H9 (cell line): ENCODE data around the gene ROBO1. TPM values are rescaled to one million over a fixed set of nuclear protein-coding genes. Genes with fewer than 3 reads are reported as not detected.

Experiments used
- DNase-seq: peaks from one replicate; pipeline ENCODE4 v3.0.0-alpha.2; 2017
- H2AFZ ChIP-seq: one replicate; pipeline ENCODE4 v1.6.1; 2013; ENCODE audit warnings: mild to moderate bottlenecking, low read length, control low read depth, moderate library complexity
- H2AK5ac ChIP-seq: 2 replicates; pipeline ENCODE4 v1.6.1; 2013; ENCODE audit warnings: low read length, control low read depth, mixed read lengths; ENCODE audit not compliant: insufficient read length
- H2BK120ac ChIP-seq: one replicate; pipeline ENCODE4 v1.6.1; 2013; ENCODE audit warnings: low read depth, mild to moderate bottlenecking, low read length, control low read depth, inconsistent platforms; ENCODE audit not compliant: poor library complexity, severe bottlenecking
- H2BK12ac ChIP-seq: 2 replicates; pipeline ENCODE4 v1.6.1; 2013; ENCODE audit warnings: low read length, control low read depth, mixed read lengths, low read depth; ENCODE audit not compliant: insufficient read length
- H2BK15ac ChIP-seq: 2 replicates; pipeline ENCODE4 v1.6.1; 2013; ENCODE audit warnings: low read depth, low read length, control low read depth
- H2BK20ac ChIP-seq: one replicate; pipeline ENCODE4 v1.6.1; 2013; ENCODE audit warnings: low read depth, mild to moderate bottlenecking, low read length, control low read depth, inconsistent platforms; ENCODE audit not compliant: poor library complexity, severe bottlenecking
- H2BK5ac ChIP-seq: 2 replicates; pipeline ENCODE4 v1.6.1; 2013; ENCODE audit warnings: low read length, control low read depth, mixed read lengths; ENCODE audit not compliant: insufficient read length
- H3K14ac ChIP-seq: 2 replicates; pipeline ENCODE4 v1.6.1; 2013; ENCODE audit warnings: low read length, control low read depth; ENCODE audit not compliant: insufficient read depth
- H3K18ac ChIP-seq: 2 replicates; pipeline ENCODE4 v1.6.1; 2013; ENCODE audit warnings: low read depth, mild to moderate bottlenecking, mixed read lengths, low read length, control low read depth; ENCODE audit not compliant: insufficient read length
- H3K23ac ChIP-seq: 2 replicates; pipeline ENCODE4 v1.6.1; 2013; ENCODE audit warnings: low read length, control low read depth, mixed read lengths, low read depth; ENCODE audit not compliant: insufficient read length
- H3K23me2 ChIP-seq: 2 replicates; pipeline ENCODE4 v1.6.1; 2013; ENCODE audit warnings: low read depth, mild to moderate bottlenecking, mixed read lengths, low read length, control low read depth; ENCODE audit not compliant: insufficient read length, poor library complexity, severe bottlenecking
- H3K27ac ChIP-seq: 2 replicates; pipeline ENCODE4 v1.5.1; 2013; ENCODE audit warnings: low read length, control low read depth, mixed read lengths, low read depth; ENCODE audit not compliant: insufficient read length
- H3K27me3 ChIP-seq: 2 replicates; pipeline ENCODE4 v1.6.1; 2013; ENCODE audit warnings: low read length, control low read depth, inconsistent platforms; ENCODE audit not compliant: insufficient read depth
- H3K4ac ChIP-seq: 2 replicates; pipeline ENCODE4 v1.6.1; 2013; ENCODE audit warnings: low read depth, mild to moderate bottlenecking, control low read depth, inconsistent platforms, low read length, moderate library complexity
- H3K4me1 ChIP-seq: 2 replicates; pipeline ENCODE4 v1.6.1; 2013; ENCODE audit warnings: low read length, control low read depth, inconsistent platforms; ENCODE audit not compliant: insufficient read depth
- H3K4me2 ChIP-seq: 2 replicates; pipeline ENCODE4 v1.6.1; 2013; ENCODE audit warnings: low read length, control low read depth, mixed read lengths; ENCODE audit not compliant: insufficient read length, insufficient read depth
- H3K56ac ChIP-seq: 2 replicates; pipeline ENCODE4 v1.6.1; 2013; ENCODE audit warnings: low read depth, mild to moderate bottlenecking, mixed read lengths, low read length, control low read depth; ENCODE audit not compliant: insufficient read length
- H3K79me1 ChIP-seq: 2 replicates; pipeline ENCODE4 v1.6.1; 2013; ENCODE audit warnings: low read depth, mild to moderate bottlenecking, moderate library complexity, low read length, control low read depth, inconsistent platforms; ENCODE audit not compliant: insufficient read depth, poor library complexity, severe bottlenecking
- H3K79me2 ChIP-seq: 2 replicates; pipeline ENCODE4 v1.6.1; 2013; ENCODE audit warnings: low read length, control low read depth, inconsistent platforms; ENCODE audit not compliant: insufficient read depth
- H3K9ac ChIP-seq: 2 replicates; pipeline ENCODE4 v1.6.1; 2013; ENCODE audit warnings: low read length, control low read depth, mixed read lengths; ENCODE audit not compliant: insufficient read length; ENCODE audit errors: extremely low read depth
- H3K9me3 ChIP-seq: one replicate; pipeline ENCODE4 v1.6.1; 2013; ENCODE audit warnings: low read depth, low read length, inconsistent platforms; ENCODE audit not compliant: control insufficient read depth
- H3T11ph ChIP-seq: one replicate; pipeline ENCODE4 v1.6.1; 2013; ENCODE audit warnings: mild to moderate bottlenecking, low read length, control low read depth, inconsistent platforms
- H4K20me1 ChIP-seq: one replicate; pipeline ENCODE4 v1.6.1; 2013; ENCODE audit not compliant: control insufficient read depth, insufficient read length, insufficient read depth
- H4K5ac ChIP-seq: 2 replicates; pipeline ENCODE4 v1.6.1; 2013; ENCODE audit warnings: low read depth, mild to moderate bottlenecking, mixed read lengths, low read length, control low read depth; ENCODE audit not compliant: insufficient read length
- H4K8ac ChIP-seq: replicated peaks from 2 replicates; pipeline ENCODE4 v1.6.1; 2013; ENCODE audit warnings: low read length, control low read depth, mixed read lengths, low read depth; ENCODE audit not compliant: insufficient read length
- H4K91ac ChIP-seq: 2 replicates; pipeline ENCODE4 v1.6.1; 2013; ENCODE audit warnings: low read depth, mild to moderate bottlenecking, moderate library complexity, mixed read lengths, low read length, control low read depth; ENCODE audit not compliant: insufficient read length
- H3K27ac Mint-ChIP-seq, 3 experiments: 2 replicates in 2 of 3; 3 replicates in 1 of 3; pipeline ENCODE4 v1.8.0; 2020 to 2021; ENCODE audit warnings: mixed read lengths in 3 of 3, mild to moderate bottlenecking in 1 of 3, moderate library complexity in 1 of 3
- H3K27me3 Mint-ChIP-seq: 2 replicates; pipeline ENCODE4 v1.8.0; 2021; ENCODE audit warnings: low read depth, mild to moderate bottlenecking, moderate library complexity, mixed read lengths
- H3K36me3 Mint-ChIP-seq, 3 experiments: 2 replicates in 2 of 3; 3 replicates in 1 of 3; pipeline ENCODE4 v1.8.0; 2020 to 2021; ENCODE audit warnings: low read depth in 3 of 3, mixed read lengths in 3 of 3; ENCODE audit not compliant: insufficient read depth in 1 of 3
- H3K4me1 Mint-ChIP-seq, 2 experiments: 2 replicates each; pipeline ENCODE4 v1.8.0; 2020; ENCODE audit warnings: mixed read lengths in 2 of 2
- H3K4me3 Mint-ChIP-seq, 2 experiments: 2 replicates in 1 of 2; 3 replicates in 1 of 2; pipeline ENCODE4 v1.8.0; 2020 to 2021; ENCODE audit warnings: mild to moderate bottlenecking in 2 of 2, mixed read lengths in 2 of 2, moderate library complexity in 1 of 2
- H3K9me3 Mint-ChIP-seq, 2 experiments: 2 replicates in 1 of 2; 3 replicates in 1 of 2; pipeline ENCODE4 v1.8.0; 2020; ENCODE audit warnings: mild to moderate bottlenecking in 2 of 2, mixed read lengths in 2 of 2, moderate library complexity in 1 of 2
- CTCF ChIP-seq: fragments of 200-600 bp; sonication (generic); conservative IDR thresholded peaks from 3 replicates; pipeline ENCODE4 v1.8.0; 2021; ENCODE audit warnings: antibody characterized with exemption, mild to moderate bottlenecking
- WGBS: extraction: QIAGEN DNeasy Blood & Tissue Kit; methylation state at CpG from one replicate; pipeline ENCODE4 v1.1.7; 2013; ENCODE audit warnings: missing lambda C conversion rate, low lambda C conversion rate, mixed read lengths; ENCODE audit not compliant: insufficient read length; ENCODE audit errors: extremely low coverage; 5-methylcytosine and 5-hydroxymethylcytosine counted together
- total RNA-seq: library from RNA; stranded (reverse); gene quantifications from 2 replicates; pipeline ENCODE4 v1.2.1, GENCODE V29; 2021

ROBO1 gene
- total RNA-seq, 1 experiment from 2014 or later = 62.7 TPM

- Histone ChIP-seq H3K9me3 (no peaks in the 10 kb centered on the region), H2AK5ac (no peak overlapping the region), H3K23me2 (no peaks in the 10 kb centered on the region), H4K5ac (no peak overlapping the region), H2AFZ (no peak overlapping the region), H2BK20ac (no peak overlapping the region), H2BK15ac (no peak overlapping the region), H3K4ac (no peak overlapping the region), H3K23ac (no peak overlapping the region), H4K20me1 (no peaks in the 10 kb centered on the region), H2BK12ac (no peak overlapping the region), H2BK120ac (no peak overlapping the region), H3K27me3 (no peaks in the 10 kb centered on the region), H3K4me2 (no peak overlapping the region), H3K18ac (no peak overlapping the region), H3T11ph (no peak overlapping the region), H3K4me1 (no peaks in the 10 kb centered on the region), H3K79me2 (no peaks in the 10 kb centered on the region), H3K79me1 (no peaks in the 10 kb centered on the region), H3K56ac (no peak overlapping the region), H3K27ac (no peak overlapping the region), H2BK5ac (no peak overlapping the region), H4K91ac (no peak overlapping the region), H4K8ac (no peak overlapping the region), H3K9ac (no peak overlapping the region), H3K14ac (no peak overlapping the region)
- H3K4me1 Mint-ChIP-seq = no peaks in the 10 kb centered on the region
- no CpG with 5 or more reads among the region's 2 CpGs for WGBS
- H3K27me3 Mint-ChIP-seq = no peaks in the 10 kb centered on the region
- no peaks in the 10 kb centered on the region for H3K36me3 Mint-ChIP-seq
- DNase-seq = no peak
- no peak overlapping the region for H3K4me3 Mint-ChIP-seq
- TF ChIP-seq CTCF = no peak
- no peak overlapping the region for H3K27ac Mint-ChIP-seq
- no peaks in the 10 kb centered on the region for H3K9me3 Mint-ChIP-seq
Measured at GRCh38 chr3:79038057-79038456, 729.7 kb downstream of the ROBO1 start.
